SHP77 (cell line): ENCODE data around the gene DOCK1.

Source experiments
- DNase-seq, 2 experiments: peaks; one replicate each; lab custom pipeline; 2025; lab: John Stamatoyannopoulos, UW

DOCK1 gene

DNA sequence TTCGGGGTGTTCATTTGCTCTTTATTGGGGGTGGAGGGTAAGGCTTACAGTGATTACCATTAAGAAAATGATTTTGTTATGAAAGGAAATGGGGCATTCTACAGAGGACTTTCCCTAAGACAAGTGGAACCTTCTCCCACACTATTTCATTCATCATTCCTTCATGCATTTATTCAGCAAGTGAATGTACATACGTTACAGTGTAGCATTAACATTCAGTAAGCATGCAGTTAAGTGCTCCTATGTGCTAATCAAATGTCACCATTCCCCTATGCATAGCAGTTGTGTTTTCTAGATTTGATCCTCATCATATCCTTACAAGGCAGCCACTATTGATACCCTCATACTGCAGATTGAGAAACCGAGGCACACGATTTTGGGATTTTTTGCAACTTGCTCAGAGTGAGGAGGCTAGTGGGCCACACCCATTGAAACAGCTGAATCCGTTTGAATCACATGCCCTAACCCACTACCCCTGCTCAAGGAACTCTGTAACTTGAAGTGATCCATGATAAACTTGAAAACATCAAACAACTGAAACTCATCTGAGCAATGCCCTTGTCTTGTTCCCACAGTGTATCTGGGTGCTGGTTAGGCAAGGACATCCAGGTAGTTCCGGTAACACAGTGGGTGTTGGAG, 274.5 kb downstream of the DOCK1 start:
- DNase-seq, result no peak

GRCh38 chr10:127182161-127182560, 276.9 kb downstream of the DOCK1 start:
- DNase-seq, result no peak

DNA sequence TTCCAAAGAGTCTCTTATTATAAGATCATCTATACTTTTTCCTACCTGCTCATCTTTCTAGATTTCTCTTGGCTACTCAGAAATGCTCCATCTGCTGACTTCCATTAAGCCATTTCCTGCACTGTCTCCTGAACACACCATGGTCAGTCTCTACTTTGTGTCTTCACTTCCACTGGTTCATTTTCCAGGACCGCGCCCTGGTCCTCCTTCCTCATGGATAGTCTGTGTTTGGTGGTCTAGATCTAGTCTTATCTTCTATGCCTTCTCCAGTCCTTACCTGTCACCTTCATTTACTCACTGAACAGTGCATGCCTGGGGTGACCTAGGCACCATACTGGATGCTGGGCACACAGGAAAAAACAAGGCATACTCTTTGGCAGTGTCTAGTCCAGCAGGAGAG, 279.4 kb downstream of the DOCK1 start:
- no peak for DNase-seq

GRCh38 chr10:127186813-127187212, 281.6 kb downstream of the DOCK1 start:
- DNase-seq, result no peak

GRCh38 chr10:127189226-127189625, 284.0 kb downstream of the DOCK1 start:
- DNase-seq, result no peak

GRCh38 chr10:127190427-127190826, 285.2 kb downstream of the DOCK1 start:
- no peak for DNase-seq

DNA sequence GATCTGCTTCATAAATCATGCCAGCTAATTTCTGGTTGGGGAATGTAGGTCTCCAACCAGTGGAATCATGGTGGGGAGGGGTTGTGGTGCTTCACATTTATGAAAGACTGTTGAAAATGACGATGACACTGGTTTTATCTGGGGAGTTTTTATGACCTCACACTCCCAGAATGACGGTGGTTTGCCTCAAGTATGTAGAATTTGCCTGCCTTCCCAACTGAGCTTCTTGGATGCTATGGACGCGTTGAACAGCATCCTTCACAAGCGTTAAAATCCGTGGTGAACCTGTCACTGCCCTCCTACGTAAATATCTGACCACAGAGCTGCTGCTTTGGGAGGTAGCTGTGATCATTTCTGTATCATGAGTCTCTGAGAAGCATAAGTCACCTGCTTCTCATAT, 287.9 kb downstream of the DOCK1 start:
- DNase-seq, result no peak

- no peak for DNase-seq
Measured at GRCh38 chr10:127194111-127194510, 288.9 kb downstream of the DOCK1 start.

- DNase-seq, result no peak
Measured at GRCh38 chr10:127194599-127194998, 289.4 kb downstream of the DOCK1 start.

DNA sequence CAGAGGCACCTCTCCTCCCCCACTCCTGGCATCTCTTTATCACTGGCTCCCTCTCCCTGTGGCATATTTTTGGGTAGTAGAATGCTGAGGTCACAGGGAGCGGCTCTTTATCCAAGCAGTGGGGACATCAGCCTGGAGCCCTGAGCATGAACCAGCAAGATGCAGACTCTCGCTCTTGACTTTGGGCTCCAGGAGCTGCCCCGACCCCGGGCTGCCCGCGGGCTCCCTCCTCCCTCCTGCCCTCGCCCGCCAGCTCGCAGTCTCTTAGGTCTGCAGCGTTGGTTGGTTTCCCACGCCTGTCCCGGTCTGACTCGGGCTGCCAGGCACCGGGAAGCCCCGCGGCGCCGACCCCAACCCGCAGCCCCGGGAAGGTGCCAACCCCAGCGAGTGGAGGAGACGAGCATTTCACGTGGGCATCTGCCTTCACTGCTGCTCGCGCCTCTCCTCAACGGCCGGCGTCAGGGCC, 289.8 kb downstream of the DOCK1 start:
- no peak for DNase-seq

DNA sequence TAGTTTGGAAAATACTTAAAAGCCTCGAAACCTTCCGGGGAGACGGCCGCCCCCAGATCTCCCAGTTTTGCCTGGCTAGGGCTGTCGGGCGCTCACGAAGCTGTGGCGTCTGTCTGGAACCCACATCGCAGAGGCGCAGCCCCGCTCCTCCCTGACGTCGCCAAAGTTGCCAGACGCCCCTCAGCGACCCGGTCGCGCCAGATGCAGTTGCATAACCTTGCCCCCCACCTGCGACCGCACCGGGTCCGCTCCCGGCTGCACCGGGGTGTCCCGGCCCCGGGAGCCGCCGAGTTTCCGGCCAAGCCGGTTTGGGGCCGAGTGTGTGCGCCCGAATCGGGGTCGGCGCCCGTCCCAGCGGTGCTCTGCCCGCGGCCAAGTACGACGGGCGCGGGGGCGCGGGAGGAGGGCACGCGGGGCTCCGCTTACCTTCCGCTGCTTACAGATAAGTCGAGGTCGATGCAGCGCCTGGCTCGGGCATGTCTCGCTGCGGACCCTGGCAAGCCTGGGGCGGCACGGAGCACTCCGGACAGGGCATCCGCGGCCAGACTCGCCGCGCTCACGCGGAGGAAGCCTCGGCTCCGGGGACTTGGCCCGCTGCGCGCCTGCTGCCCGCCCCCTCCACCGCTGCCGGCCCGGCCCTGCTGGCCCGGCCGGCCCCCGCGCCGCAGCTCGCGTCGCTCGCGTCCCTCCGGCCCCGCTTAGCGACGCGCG, 290.5 kb downstream of the DOCK1 start:
- no peak for DNase-seq

DNA sequence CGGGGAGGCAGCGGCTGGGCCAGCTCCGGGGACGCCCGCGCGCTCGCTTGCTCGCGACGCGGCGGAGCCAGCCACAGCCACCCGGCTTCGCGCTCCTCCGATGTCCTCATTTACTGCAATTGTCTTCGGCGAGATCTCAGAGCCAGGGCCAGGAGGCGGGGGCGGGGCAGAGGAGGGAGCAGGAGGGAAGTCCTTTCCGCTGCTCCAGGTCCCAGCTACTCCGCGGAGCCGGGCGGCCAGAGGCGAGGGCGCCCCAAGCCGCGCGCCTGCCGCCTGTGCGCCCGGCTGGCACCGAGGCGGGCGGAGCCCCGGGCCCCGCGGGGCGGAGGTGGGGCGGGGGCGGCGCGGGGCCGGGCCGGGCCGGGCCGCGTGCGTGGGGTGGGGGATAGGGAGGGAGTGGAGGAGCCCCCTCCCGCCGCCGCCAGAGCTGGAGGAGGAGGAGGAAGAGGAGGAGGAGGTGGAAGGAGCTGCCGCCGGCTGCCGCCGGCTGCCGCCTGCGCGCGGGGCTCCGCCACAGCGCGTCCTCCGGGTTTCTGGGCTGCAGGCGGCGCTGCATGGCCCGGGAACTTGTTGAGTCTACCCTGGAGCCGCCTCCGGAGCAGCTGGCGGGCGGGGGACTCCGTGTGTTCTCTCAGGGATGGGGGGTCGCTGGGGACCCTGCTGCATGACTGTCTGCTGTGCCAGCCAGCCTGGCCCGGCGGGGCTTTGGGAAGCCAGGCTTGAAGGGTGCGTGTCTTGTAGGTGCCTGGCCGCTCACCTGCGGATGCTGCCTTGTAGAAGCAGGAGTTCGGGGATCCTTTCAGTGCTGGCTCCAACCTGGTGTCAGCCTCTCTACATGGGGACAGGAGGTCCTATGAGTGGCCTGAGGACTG, 291.3 kb downstream of the DOCK1 start, which contains the start of gene INSYN2A:
Gene INSYN2A (minus strand): TSS at position 310 of the 872 bp plus-strand sequence. CDS start 20,196 bp downstream, outside the sequence.
- DNase-seq, result no peak

DNA sequence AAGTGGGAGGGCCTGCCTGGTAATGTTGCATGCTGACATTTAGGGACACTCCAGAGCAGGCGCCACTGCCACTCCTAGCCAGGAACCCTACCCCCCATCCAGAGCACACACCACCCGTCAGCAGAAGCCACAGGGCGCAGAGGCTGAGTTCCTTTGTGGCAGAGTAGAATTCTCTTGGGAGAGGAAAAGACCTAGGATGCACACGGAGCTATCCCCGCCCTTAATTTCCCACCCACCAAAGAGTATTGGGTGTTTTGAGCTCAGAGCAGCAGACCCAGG, 291.9 kb downstream of the DOCK1 start:
- DNase-seq, result no peak

DNA sequence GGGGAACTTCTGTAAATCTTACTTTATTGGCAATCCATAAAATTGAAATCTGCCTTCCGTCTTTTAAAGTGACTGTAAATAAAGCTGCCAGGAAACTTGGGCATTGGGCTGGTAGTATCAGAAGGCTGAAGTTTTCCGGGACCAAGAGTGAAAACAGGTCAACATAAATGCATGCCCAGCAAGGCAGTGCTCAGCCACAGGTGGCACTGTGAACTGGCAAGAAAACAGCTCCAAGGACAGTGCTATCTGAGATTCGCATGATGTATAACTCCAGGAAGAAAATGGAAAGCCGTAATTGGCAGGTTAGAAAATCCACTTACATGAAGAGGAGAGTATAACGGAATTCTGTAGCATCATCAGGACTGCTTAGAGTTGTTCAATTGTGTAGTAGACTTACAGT, 293.1 kb downstream of the DOCK1 start:
- DNase-seq, result no peak

DNA sequence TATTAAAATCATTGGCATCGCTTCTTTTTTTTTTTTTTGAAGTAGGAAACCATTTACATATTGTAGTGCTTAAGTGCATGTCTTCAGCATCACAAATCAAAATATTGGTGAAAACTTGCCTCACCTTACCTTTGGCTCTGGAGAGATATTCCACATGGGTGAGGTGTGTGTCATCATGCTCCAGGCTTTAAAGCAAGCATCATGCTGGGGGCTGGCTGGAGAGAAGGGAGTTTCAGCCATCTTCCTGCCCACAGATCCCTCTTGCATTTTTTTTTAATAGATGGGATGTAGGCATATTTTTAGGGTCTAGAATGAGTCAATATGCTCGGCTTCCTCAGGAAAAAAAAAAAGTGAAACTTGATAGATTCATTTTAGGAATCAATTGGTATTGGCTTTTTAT, 293.5 kb downstream of the DOCK1 start:
- no peak for DNase-seq

GRCh38 chr10:127200646-127201045, 295.4 kb downstream of the DOCK1 start:
- no peak for DNase-seq

DNA sequence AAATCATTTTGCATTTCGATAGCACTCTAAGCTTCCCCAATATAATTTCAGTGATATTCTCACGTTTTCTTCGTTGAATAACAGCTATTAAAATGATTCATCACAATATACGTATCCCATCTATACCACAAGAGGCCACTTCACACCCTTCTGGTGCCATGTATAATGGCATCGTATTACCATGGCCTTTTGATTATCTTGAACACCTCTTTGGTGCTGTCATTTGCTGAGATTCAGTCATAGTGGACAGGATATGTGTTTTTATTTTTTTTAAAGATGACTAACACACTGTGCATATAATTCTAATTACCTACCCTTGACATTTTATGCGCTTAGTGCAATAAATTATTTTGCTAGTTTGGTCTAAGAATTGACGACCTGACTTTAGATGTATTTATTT, 297.8 kb downstream of the DOCK1 start:
- no peak for DNase-seq

DNA sequence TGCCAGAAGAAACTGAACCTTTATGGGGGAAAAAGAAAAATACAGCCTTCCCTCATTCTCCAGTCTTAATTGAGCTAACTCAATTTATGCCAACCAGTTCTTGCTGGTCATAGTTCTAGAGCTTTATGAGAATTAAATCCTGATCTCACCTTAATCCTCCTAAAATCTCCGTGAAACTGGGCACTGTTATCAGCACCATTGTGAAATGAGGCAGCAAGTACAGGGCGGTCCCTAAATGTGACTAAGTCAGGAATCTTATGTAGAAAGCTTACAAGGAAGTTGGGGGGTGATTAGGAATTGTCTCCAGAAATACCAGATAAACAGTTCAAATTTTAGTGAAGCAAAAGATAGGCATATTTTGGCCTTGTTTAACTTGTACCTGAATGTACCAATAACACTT, 301.9 kb downstream of the DOCK1 start:
- DNase-seq, result no peak

DNA sequence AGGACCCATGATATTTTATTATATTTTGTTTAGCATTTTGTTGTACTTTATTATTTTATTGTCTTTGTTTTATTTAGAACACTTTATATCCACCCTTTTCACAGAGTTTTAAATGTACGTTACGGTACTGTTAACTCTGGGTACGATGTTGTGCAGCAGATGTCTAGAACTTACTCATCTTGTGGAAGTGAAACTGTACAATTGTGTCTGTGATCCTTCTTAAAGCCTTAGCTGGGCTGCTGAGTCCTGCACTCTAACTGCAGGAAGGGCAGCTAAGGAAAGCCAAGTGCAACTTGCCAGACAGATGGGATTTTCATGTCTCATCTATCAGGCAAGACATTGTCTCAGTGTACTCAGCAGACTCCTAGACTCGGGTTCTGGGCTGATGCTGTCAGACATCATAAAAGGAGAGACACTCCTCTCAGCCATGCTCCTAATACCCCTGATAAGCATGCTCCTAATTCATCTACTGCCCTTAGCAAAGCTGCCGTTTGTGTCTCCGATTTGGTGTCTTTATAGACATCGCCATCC, 305.8 kb downstream of the DOCK1 start:
- no peak for DNase-seq

DNA sequence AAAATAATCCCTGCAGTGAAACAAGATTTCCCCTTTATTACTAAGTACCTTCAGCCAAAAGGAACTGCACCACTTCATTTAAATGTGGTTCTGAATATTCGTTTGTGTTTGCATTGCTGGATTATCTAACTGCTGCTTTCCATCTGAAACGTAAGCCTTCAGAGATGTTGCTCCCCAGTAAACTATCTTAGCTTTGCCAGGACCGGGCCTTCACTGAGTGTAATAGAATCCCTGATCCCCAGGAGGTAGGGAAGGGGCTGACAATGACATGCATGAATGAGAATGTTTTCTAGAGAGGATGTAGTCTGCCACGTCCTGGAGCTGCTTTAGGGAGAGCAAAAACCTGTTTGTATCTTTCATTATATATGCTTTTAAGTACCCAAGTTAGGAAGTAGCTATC, 310.6 kb downstream of the DOCK1 start:
- no peak for DNase-seq

DNA sequence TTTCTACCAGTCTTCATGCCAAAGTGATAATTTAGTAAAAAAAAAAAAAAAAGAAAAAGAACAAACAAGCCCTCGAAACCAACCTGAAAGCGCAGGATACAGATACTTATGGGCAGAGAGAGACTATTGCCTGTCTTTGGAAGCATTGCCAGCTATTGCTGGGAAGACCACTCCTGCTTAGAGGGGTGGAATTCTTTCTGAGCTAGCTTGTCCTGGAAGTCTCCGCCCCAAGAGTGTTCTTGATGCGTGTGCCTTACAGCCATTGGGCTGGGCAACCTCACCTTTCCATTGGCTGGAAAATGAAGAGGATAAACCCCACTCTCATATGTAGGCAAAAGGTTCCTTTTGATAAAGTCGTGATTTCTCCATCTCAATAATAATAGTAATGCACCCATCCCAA, 311.0 kb downstream of the DOCK1 start:
- DNase-seq, result no peak

- DNase-seq, result no peak
Measured at GRCh38 chr10:127216786-127217185, 311.6 kb downstream of the DOCK1 start.

GRCh38 chr10:127218658-127219057, 313.4 kb downstream of the DOCK1 start:
- no peak for DNase-seq
